ENCODE results near the gene MAJIN.

DNA sequence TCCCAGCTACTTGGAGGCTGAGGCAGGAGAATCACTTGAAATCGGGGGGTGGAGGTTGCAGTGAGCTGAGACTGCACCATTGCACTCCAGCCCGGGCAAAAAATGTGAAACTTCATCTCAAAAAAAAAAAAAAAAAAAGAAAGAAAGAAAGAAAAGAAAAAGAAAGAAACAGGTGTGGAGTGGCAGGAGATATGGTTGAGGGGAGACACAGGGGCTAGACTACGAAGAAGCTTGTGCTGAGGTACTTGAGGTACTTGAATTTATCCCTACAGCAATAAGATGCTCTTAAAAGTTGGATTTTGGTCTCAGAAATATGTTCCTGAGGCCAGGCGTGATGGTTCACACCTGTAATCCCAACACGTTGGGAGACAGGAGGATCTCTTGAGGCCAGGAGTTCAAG, 2.2 kb upstream of the MAJIN start:
- TF ChIP-seq, protein P1, sequence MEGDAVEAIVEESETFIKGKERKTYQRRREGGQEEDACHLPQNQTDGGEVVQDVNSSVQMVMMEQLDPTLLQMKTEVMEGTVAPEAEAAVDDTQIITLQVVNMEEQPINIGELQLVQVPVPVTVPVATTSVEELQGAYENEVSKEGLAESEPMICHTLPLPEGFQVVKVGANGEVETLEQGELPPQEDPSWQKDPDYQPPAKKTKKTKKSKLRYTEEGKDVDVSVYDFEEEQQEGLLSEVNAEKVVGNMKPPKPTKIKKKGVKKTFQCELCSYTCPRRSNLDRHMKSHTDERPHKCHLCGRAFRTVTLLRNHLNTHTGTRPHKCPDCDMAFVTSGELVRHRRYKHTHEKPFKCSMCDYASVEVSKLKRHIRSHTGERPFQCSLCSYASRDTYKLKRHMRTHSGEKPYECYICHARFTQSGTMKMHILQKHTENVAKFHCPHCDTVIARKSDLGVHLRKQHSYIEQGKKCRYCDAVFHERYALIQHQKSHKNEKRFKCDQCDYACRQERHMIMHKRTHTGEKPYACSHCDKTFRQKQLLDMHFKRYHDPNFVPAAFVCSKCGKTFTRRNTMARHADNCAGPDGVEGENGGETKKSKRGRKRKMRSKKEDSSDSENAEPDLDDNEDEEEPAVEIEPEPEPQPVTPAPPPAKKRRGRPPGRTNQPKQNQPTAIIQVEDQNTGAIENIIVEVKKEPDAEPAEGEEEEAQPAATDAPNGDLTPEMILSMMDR (IDR thresholded peaks at IDR 0.05; ENCODE audit: borderline replicate concordance, extremely low read depth, low read length, poor library complexity, severe bottlenecking): no peak
- TF ChIP-seq EZH2 (IDR thresholded peaks at IDR 0.05; ENCODE audit: borderline replicate concordance, low read depth, low read length, severe bottlenecking): no peak

Measured in DND-41 (cell line).